Stimulated activated CD4-positive, alpha-beta T cell treated with anti-CD3 and anti-CD28 coated beads, Interleukin-2, amount 100 ng/mL, for 4 hours (primary cell): ENCODE results near the gene MSTO1.
"Not testable (repeated sequence)": the region's sequence is repeated elsewhere in the genome, so short reads cannot be mapped to it uniquely, and the experiment has no call there.

Experiments
- DNase-seq: peaks from one replicate; pipeline ENCODE4 v3.0.0-alpha.2; 2020; ENCODE audit warnings: low read depth

Gene MSTO1

GRCh38 chr1:155613226-155613625 lies 3.2 kb downstream of the MSTO1 start:
- DNase-seq = not testable (repeated sequence)

GRCh38 chr1:155622191-155622590 lies 12.2 kb downstream of the MSTO1 start:
- no peak for DNase-seq

- no peak for DNase-seq
Measured at GRCh38 chr1:155623357-155623756, 13.3 kb downstream of the MSTO1 start.

- not testable (repeated sequence) for DNase-seq
Measured at GRCh38 chr1:155626428-155626827, 16.4 kb downstream of the MSTO1 start.

GRCh38 chr1:155636397-155637153 lies 26.6 kb downstream of the MSTO1 start:
- no peak for DNase-seq

- DNase-seq = no peak
Measured at GRCh38 chr1:155640367-155640766, 30.3 kb downstream of the MSTO1 start.

- not testable (repeated sequence) for DNase-seq
Measured at GRCh38 chr1:155642559-155643180, 32.7 kb downstream of the MSTO1 start.

GRCh38 chr1:155643230-155643629 lies 33.2 kb downstream of the MSTO1 start:
- DNase-seq = no peak

GRCh38 chr1:155645034-155645598 lies 35.1 kb downstream of the MSTO1 start:
- DNase-seq = no peak

- DNase-seq = no peak
Measured at GRCh38 chr1:155645648-155646047, 35.6 kb downstream of the MSTO1 start.

- DNase-seq = no peak
Measured at GRCh38 chr1:155646307-155646706, 36.3 kb downstream of the MSTO1 start.

GRCh38 chr1:155648207-155649147 lies 38.5 kb downstream of the MSTO1 start:
- DNase-seq = no peak

GRCh38 chr1:155649676-155650075 lies 39.7 kb downstream of the MSTO1 start:
- no peak for DNase-seq

- no peak for DNase-seq
Measured at GRCh38 chr1:155650231-155650757, 40.3 kb downstream of the MSTO1 start.

- DNase-seq = no peak
Measured at GRCh38 chr1:155651861-155652661, 42.0 kb downstream of the MSTO1 start.

- DNase-seq = no peak
Measured at GRCh38 chr1:155652951-155653350, 42.9 kb downstream of the MSTO1 start.

- DNase-seq = no peak
Measured at GRCh38 chr1:155657463-155657862, 47.4 kb downstream of the MSTO1 start.

- not testable (repeated sequence) for DNase-seq
Measured at GRCh38 chr1:155661239-155661638, 51.2 kb downstream of the MSTO1 start.
